Ovary (tissue), 3 donors: ENCODE results near the gene DTNA.

ENCODE experiments used
- EP300 ChIP-seq: sonication (generic); formaldehyde crosslinking; IDR thresholded peaks from one replicate; pipeline ENCODE4 v1.6.1; 2017; ENCODE audit warnings: antibody characterized with exemption
- POLR2A ChIP-seq: fragments of 450-650 bp; IDR thresholded peaks from one replicate; pipeline ENCODE4 v1.6.1; 2017; ENCODE audit warnings: antibody characterized with exemption, mild to moderate bottlenecking, moderate library complexity
- TF ChIP-seq, protein P1 (sequence below), 3 donors: fragments of 450-650 bp in 2 of 3; fragments of 200-600 bp in 1 of 3; IDR thresholded peaks; one replicate each; pipeline versions ENCODE4 v1.5.1 to v1.8.0; 2016 to 2022; ENCODE audit warnings: antibody characterized with exemption in 3 of 3, mild to moderate bottlenecking in 1 of 3
- donor health status: DM: no; HTN: no; CAD: no.

DNA sequence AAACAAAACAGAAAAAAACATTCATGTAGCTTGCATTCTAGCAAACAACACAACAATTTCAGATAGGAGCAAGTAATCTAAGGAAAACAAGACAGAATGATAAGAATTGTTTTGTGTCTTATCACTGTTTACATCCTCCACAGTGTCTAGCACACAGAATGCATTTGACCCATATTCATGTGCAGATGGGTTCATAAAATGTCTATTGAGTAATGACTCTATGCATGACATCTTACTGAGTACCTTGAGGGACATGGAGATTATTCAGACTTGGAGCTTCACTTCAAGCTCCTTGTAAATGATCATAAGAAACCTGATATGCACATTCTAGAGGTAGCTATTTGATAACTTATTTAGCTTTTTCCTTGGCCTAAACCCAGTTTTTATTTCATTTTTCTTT lies 69.0 kb downstream of the DTNA start:
- TF ChIP-seq, protein P1, sequence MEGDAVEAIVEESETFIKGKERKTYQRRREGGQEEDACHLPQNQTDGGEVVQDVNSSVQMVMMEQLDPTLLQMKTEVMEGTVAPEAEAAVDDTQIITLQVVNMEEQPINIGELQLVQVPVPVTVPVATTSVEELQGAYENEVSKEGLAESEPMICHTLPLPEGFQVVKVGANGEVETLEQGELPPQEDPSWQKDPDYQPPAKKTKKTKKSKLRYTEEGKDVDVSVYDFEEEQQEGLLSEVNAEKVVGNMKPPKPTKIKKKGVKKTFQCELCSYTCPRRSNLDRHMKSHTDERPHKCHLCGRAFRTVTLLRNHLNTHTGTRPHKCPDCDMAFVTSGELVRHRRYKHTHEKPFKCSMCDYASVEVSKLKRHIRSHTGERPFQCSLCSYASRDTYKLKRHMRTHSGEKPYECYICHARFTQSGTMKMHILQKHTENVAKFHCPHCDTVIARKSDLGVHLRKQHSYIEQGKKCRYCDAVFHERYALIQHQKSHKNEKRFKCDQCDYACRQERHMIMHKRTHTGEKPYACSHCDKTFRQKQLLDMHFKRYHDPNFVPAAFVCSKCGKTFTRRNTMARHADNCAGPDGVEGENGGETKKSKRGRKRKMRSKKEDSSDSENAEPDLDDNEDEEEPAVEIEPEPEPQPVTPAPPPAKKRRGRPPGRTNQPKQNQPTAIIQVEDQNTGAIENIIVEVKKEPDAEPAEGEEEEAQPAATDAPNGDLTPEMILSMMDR (IDR thresholded peaks at IDR 0.05): no peak
- TF ChIP-seq POLR2A (no peak), EP300 (no peak)
